Large intestine (tissue), 3 donors: ENCODE results near the gene WDR90. TPM values are rescaled to one million over a fixed set of nuclear protein-coding genes. Genes with fewer than 3 reads are reported as not detected.

ENCODE experiments used
- DNase-seq, 2 donors: peaks; one replicate each; pipeline versions ENCODE4 v3.0.0 to v3.0.0-alpha.2; 2013
- H3K27ac ChIP-seq: one replicate; pipeline ENCODE4 v1.5.1; 2013; ENCODE audit warnings: low read length
- H3K27me3 ChIP-seq: 2 replicates; pipeline ENCODE4 v1.6.1; 2013; ENCODE audit warnings: low read length; ENCODE audit not compliant: control insufficient read depth, insufficient read depth
- H3K36me3 ChIP-seq: 2 replicates; pipeline ENCODE4 v1.6.1; 2013; ENCODE audit warnings: low read length; ENCODE audit not compliant: control insufficient read depth, insufficient read depth
- H3K4me1 ChIP-seq: one replicate; pipeline ENCODE4 v1.6.1; 2013; ENCODE audit warnings: low read length; ENCODE audit not compliant: control insufficient read depth, insufficient read depth
- H3K4me3 ChIP-seq: one replicate; pipeline ENCODE4 v1.5.1; 2013; ENCODE audit warnings: low read length
- H3K9me3 ChIP-seq: one replicate; pipeline ENCODE4 v1.6.1; 2013; ENCODE audit warnings: mild to moderate bottlenecking, low read depth, low read length, moderate library complexity; ENCODE audit not compliant: control insufficient read depth
- WGBS: methylation state at CpG from one replicate; pipeline ENCODE4 v1.1.5; 2013; ENCODE audit warnings: low lambda C conversion rate; ENCODE audit not compliant: insufficient coverage; 5-methylcytosine and 5-hydroxymethylcytosine counted together
- polyA plus RNA-seq: library from polyadenylated mRNA; unstranded; fragments of 120-200 nt; gene quantifications from one replicate; pipeline ENCODE4 v1.2.1, GENCODE V29; 2013

Gene WDR90
- polyA plus RNA-seq, 1 donor = 43.9 TPM

GRCh38 chr16:705431-706188 is 56.4 kb downstream of the WDR90 start, which contains the start of gene FBXL16:
Gene FBXL16 (minus strand): TSS chr16:705801. CDS start chr16:697405, 8,396 bp downstream.
- Histone ChIP-seq H3K27ac (no peak within 1 kb of the TSS), H3K4me1 (peaks cover 4% of the 10 kb centered on the region), H3K27me3 (peaks cover 91% of the 10 kb centered on the region), H3K4me3 (peak within 1 kb of the TSS; percentile 4), H3K9me3 (peaks cover 7% of the 10 kb centered on the region), H3K36me3 (no peaks in the 10 kb centered on the region)
- no CpG with 5 or more reads among the region's 115 CpGs for WGBS
- no peak for DNase-seq

- H3K27ac ChIP-seq = no peak overlapping the region
- DNase-seq = no peak
- peaks cover 3% of the 10 kb centered on the region for H3K4me1 ChIP-seq
- peaks cover 3% of the 10 kb centered on the region for H3K9me3 ChIP-seq
- peaks cover 92% of the 10 kb centered on the region for H3K27me3 ChIP-seq
- H3K36me3 ChIP-seq = no peaks in the 10 kb centered on the region
- no peak overlapping the region for H3K4me3 ChIP-seq
- WGBS = no CpG with 5 or more reads among the region's 49 CpGs
These were observed 57.3 kb downstream of the WDR90 start for GRCh38 chr16:706189-707061.

GRCh38 chr16:707062-707538 is 57.9 kb downstream of the WDR90 start:
- no CpG with 5 or more reads among the region's 14 CpGs for WGBS
- peaks cover 90% of the 10 kb centered on the region for H3K27me3 ChIP-seq
- H3K9me3 ChIP-seq = peaks cover 3% of the 10 kb centered on the region
- no peak for DNase-seq
- H3K4me1 ChIP-seq = peaks cover 3% of the 10 kb centered on the region
- no peak overlapping the region for H3K4me3 ChIP-seq
- no peaks in the 10 kb centered on the region for H3K36me3 ChIP-seq
- H3K27ac ChIP-seq = no peak overlapping the region

- Histone ChIP-seq H3K27me3 (peaks cover 82% of the 10 kb centered on the region), H3K27ac (no peak overlapping the region), H3K4me3 (no peak overlapping the region), H3K9me3 (peaks cover 3% of the 10 kb centered on the region), H3K36me3 (no peaks in the 10 kb centered on the region), H3K4me1 (peaks cover 3% of the 10 kb centered on the region)
- DNase-seq = no peak
- WGBS = no CpG with 5 or more reads among the region's 3 CpGs
These were observed 58.9 kb downstream of the WDR90 start for GRCh38 chr16:708019-708418.

- peaks cover 77% of the 10 kb centered on the region for H3K27me3 ChIP-seq
- no peak overlapping the region for H3K27ac ChIP-seq
- H3K4me1 ChIP-seq = peaks cover 3% of the 10 kb centered on the region
- no peak for DNase-seq
- peaks cover 3% of the 10 kb centered on the region for H3K9me3 ChIP-seq
- no peak overlapping the region for H3K4me3 ChIP-seq
- WGBS = no CpG with 5 or more reads among the region's 4 CpGs
- H3K36me3 ChIP-seq = no peaks in the 10 kb centered on the region
These were observed 59.8 kb downstream of the WDR90 start for GRCh38 chr16:708959-709358.

- DNase-seq = peak in 1 of 2 donors; percentile 48
- Histone ChIP-seq H3K27me3 (peaks cover 76% of the 10 kb centered on the region), H3K36me3 (no peaks in the 10 kb centered on the region), H3K27ac (peak overlapping the region; percentile 45), H3K4me3 (peak overlapping the region; percentile 6), H3K9me3 (peaks cover 3% of the 10 kb centered on the region), H3K4me1 (peaks cover 3% of the 10 kb centered on the region)
- WGBS = no CpG with 5 or more reads among the region's 30 CpGs
These were observed 60.7 kb downstream of the WDR90 start for GRCh38 chr16:709566-710499.

- no CpG with 5 or more reads among the region's 21 CpGs for WGBS
- Histone ChIP-seq H3K27ac (peak overlapping the region; percentile 45), H3K36me3 (no peaks in the 10 kb centered on the region), H3K27me3 (peaks cover 73% of the 10 kb centered on the region), H3K4me1 (peaks cover 3% of the 10 kb centered on the region), H3K9me3 (peaks cover 3% of the 10 kb centered on the region), H3K4me3 (no peak overlapping the region)
- no peak for DNase-seq
These were observed 61.4 kb downstream of the WDR90 start for GRCh38 chr16:710500-711075.

- H3K36me3 ChIP-seq = no peaks in the 10 kb centered on the region
- no peak overlapping the region for H3K4me3 ChIP-seq
- peak overlapping the region; percentile 45 for H3K27ac ChIP-seq
- DNase-seq = no peak
- peaks cover 75% of the 10 kb centered on the region for H3K27me3 ChIP-seq
- peaks cover 3% of the 10 kb centered on the region for H3K9me3 ChIP-seq
- WGBS = no CpG with 5 or more reads among the region's 12 CpGs
- peaks cover 3% of the 10 kb centered on the region for H3K4me1 ChIP-seq
These were observed 61.9 kb downstream of the WDR90 start for GRCh38 chr16:711084-711483.

GRCh38 chr16:711548-712320 is 62.6 kb downstream of the WDR90 start:
- H3K36me3 ChIP-seq = no peaks in the 10 kb centered on the region
- peaks cover 6% of the 10 kb centered on the region for H3K4me1 ChIP-seq
- H3K9me3 ChIP-seq = peaks cover 5% of the 10 kb centered on the region
- H3K4me3 ChIP-seq = no peak overlapping the region
- H3K27me3 ChIP-seq = peaks cover 75% of the 10 kb centered on the region
- no peak overlapping the region for H3K27ac ChIP-seq
- WGBS = 0% methylated on average over 1 of the region's 25 CpGs
- DNase-seq = peak; percentile 48 to 56
